Measurements from ENCODE around the gene SLC16A7. TPM values are rescaled to one million over a fixed set of nuclear protein-coding genes. Genes with fewer than 3 reads are reported as not detected.

The SLC16A7 gene
- total and polyA plus RNA-seq, 9 of the 15 experiments (the other 6 are each of a cell fraction or from before 2014, with no cell fraction given) = 0.18 TPM; not detected in 8

DNA sequence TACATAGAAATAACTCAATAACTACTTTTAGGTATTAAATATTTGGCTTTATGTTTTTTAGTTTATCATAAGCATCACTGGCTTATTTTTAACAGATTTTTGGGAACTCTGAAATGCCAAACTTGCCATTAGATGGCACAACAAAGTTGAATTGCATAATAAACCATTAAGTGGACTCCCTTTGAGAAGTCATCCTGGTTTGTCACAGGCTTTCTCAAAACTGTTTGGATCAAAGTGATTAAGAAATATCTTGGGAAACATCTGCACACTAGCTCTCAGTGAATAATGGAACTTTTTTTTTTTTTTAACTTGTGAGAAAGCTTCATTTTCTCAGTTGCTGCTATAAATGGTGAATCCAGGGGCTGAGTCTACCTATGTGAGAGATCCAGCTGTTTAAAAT lies 4.3 kb downstream of the SLC16A7 start:
- in situ Hi-C loops (cut with MboI) = no loop called here
- H3K4me2 ChIP-seq (ENCODE audit: insufficient read depth, low read length) = no peak overlapping the region
- no peaks in the 10 kb centered on the region for H4K20me1 ChIP-seq (replicated peaks; ENCODE audit: control insufficient read depth, insufficient read depth, low read length)
- H3K9me3 ChIP-seq (replicated peaks; ENCODE audit: control insufficient read depth, insufficient read depth, low read depth, low read length) = peaks cover 4% of the 10 kb centered on the region; the same call in 1 of the 2 replicates
- no peak overlapping the region for H3K9ac ChIP-seq (ENCODE audit: insufficient read depth in 1 of 2, low read depth in 2 of 2, low read length in 2 of 2)
- no peaks in the 10 kb centered on the region for H3K27me3 ChIP-seq (ENCODE audit: control insufficient read depth in 2 of 2, insufficient read depth in 2 of 2, low read length in 2 of 2)
- no peak for FAIRE-seq
- H3K4me1 ChIP-seq (replicated peaks in 1 of 2; ENCODE audit: control insufficient read depth in 2 of 2, insufficient read depth in 2 of 2, low read length in 2 of 2) = no peaks in the 10 kb centered on the region
- ATAC-seq = no peak
- H3K36me3 ChIP-seq (ENCODE audit: control insufficient read depth, insufficient read depth, low read length) = no peaks in the 10 kb centered on the region
- no peak overlapping the region for H3K4me3 ChIP-seq
- POLR2A ChIA-PET = no interaction called here
- TF ChIP-seq ZNF408 (CRISPR knock-in tag; IDR thresholded peaks at IDR 0.05; ENCODE audit: low read depth) = no peak
- TF ChIP-seq PCBP1 (IDR thresholded peaks at IDR 0.05; ENCODE audit: low read depth, low read length, poor library complexity, severe bottlenecking) = no peak
- no peak for TF ChIP-seq ZBED1 (IDR thresholded peaks at IDR 0.05)
- no peak for TF ChIP-seq HIVEP1 (CRISPR knock-in tag; IDR thresholded peaks at IDR 0.05)
- TF ChIP-seq, protein P1, sequence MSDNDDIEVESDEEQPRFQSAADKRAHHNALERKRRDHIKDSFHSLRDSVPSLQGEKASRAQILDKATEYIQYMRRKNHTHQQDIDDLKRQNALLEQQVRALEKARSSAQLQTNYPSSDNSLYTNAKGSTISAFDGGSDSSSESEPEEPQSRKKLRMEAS (CRISPR knock-in tag; IDR thresholded peaks at IDR 0.05) = no peak
- no peak for TF ChIP-seq ESRRA (IDR thresholded peaks at IDR 0.05; ENCODE audit: borderline replicate concordance, low read depth)
- TF ChIP-seq, protein P2, sequence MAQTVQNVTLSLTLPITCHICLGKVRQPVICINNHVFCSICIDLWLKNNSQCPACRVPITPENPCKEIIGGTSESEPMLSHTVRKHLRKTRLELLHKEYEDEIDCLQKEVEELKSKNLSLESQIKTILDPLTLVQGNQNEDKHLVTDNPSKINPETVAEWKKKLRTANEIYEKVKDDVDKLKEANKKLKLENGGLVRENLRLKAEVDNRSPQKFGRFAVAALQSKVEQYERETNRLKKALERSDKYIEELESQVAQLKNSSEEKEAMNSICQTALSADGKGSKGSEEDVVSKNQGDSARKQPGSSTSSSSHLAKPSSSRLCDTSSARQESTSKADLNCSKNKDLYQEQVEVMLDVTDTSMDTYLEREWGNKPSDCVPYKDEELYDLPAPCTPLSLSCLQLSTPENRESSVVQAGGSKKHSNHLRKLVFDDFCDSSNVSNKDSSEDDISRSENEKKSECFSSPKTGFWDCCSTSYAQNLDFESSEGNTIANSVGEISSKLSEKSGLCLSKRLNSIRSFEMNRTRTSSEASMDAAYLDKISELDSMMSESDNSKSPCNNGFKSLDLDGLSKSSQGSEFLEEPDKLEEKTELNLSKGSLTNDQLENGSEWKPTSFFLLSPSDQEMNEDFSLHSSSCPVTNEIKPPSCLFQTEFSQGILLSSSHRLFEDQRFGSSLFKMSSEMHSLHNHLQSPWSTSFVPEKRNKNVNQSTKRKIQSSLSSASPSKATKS (CRISPR knock-in tag; IDR thresholded peaks at IDR 0.05) = no peak
- TF ChIP-seq, protein P3, sequence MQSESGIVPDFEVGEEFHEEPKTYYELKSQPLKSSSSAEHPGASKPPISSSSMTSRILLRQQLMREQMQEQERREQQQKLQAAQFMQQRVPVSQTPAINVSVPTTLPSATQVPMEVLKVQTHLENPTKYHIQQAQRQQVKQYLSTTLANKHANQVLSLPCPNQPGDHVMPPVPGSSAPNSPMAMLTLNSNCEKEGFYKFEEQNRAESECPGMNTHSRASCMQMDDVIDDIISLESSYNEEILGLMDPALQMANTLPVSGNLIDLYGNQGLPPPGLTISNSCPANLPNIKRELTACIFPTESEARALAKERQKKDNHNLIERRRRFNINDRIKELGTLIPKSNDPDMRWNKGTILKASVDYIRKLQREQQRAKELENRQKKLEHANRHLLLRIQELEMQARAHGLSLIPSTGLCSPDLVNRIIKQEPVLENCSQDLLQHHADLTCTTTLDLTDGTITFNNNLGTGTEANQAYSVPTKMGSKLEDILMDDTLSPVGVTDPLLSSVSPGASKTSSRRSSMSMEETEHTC (IDR thresholded peaks at IDR 0.05) = no peak
- TF ChIP-seq, protein P4, sequence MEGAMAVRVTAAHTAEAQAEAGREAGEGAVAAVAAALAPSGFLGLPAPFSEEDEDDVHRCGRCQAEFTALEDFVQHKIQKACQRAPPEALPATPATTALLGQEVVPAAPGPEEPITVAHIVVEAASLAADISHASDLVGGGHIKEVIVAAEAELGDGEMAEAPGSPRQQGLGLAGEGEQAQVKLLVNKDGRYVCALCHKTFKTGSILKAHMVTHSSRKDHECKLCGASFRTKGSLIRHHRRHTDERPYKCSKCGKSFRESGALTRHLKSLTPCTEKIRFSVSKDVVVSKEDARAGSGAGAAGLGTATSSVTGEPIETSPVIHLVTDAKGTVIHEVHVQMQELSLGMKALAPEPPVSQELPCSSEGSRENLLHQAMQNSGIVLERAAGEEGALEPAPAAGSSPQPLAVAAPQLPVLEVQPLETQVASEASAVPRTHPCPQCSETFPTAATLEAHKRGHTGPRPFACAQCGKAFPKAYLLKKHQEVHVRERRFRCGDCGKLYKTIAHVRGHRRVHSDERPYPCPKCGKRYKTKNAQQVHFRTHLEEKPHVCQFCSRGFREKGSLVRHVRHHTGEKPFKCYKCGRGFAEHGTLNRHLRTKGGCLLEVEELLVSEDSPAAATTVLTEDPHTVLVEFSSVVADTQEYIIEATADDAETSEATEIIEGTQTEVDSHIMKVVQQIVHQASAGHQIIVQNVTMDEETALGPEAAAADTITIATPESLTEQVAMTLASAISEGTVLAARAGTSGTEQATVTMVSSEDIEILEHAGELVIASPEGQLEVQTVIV (CRISPR knock-in tag; IDR thresholded peaks at IDR 0.05; ENCODE audit: borderline replicate concordance) = no peak
- TF ChIP-seq NFATC3 (IDR thresholded peaks at IDR 0.05) = no peak
- TF ChIP-seq C11orf30 (IDR thresholded peaks at IDR 0.05; ENCODE audit: low read depth) = no peak
- no peak for TF ChIP-seq MED1 (CRISPR knock-in tag; IDR thresholded peaks at IDR 0.05; ENCODE audit: borderline replicate concordance)
- TF ChIP-seq FOSL1 (tag; conservative IDR thresholded peaks at IDR 0.05) = no peak
- TF ChIP-seq RBM25 (IDR thresholded peaks at IDR 0.05; ENCODE audit: low read depth, low read length, severe bottlenecking) = no peak
- TF ChIP-seq NR2F6 (CRISPR knock-in tag; IDR thresholded peaks at IDR 0.05) = no peak
- no peak for TF ChIP-seq MTF1 (CRISPR knock-in tag; IDR thresholded peaks at IDR 0.05; ENCODE audit: borderline replicate concordance)
- no peak overlapping the region for H2AFZ ChIP-seq (ENCODE audit: low read depth, low read length)
- no TSS peak for BruUV-seq (replicated peaks)
- H3K9me1 ChIP-seq (ENCODE audit: control insufficient read depth, insufficient read depth, low read length) = no peaks in the 10 kb centered on the region
- H3K79me2 ChIP-seq (ENCODE audit: control insufficient read depth, insufficient read depth, low read length) = no peaks in the 10 kb centered on the region
- no peak overlapping the region for H3K27ac ChIP-seq (ENCODE audit: extremely low read depth, low read depth, low read length)
- CTCF ChIA-PET (ENCODE audit: low intra/inter-chr PET ratio) = no interaction called here
- DNase-seq (ENCODE audit: extremely low read depth in 1 of 4, low spot score in 3 of 4) = no peak
- intact Hi-C loops (cut with micrococcal nuclease) = no loop called here
